Neuronal stem cell (in vitro differentiated cells): ENCODE measurements around the gene NFATC2.

Source experiments
- DNase-seq: peaks from one replicate; pipeline ENCODE4 v3.0.0-alpha.2; 2013; ENCODE audit warnings: low spot score
- H2AFZ ChIP-seq: one replicate; pipeline ENCODE4 v1.6.1; 2013; ENCODE audit warnings: mild to moderate bottlenecking, low read length, inconsistent platforms
- H2AK5ac ChIP-seq: 2 replicates; pipeline ENCODE4 v1.6.1; 2013; ENCODE audit warnings: low read depth, mild to moderate bottlenecking, inconsistent platforms, low read length, moderate library complexity, mixed read lengths
- H2BK120ac ChIP-seq: 2 replicates; pipeline ENCODE4 v1.6.1; 2013; ENCODE audit warnings: low read depth, mild to moderate bottlenecking, inconsistent platforms, low read length, moderate library complexity, mixed read lengths
- H2BK12ac ChIP-seq: one replicate; pipeline ENCODE4 v1.6.1; 2013; ENCODE audit warnings: low read length, inconsistent platforms
- H2BK15ac ChIP-seq: 2 replicates; pipeline ENCODE4 v1.6.1; 2013; ENCODE audit warnings: mild to moderate bottlenecking, low read length, inconsistent platforms, mixed read lengths
- H2BK5ac ChIP-seq: one replicate; pipeline ENCODE4 v1.6.1; 2013; ENCODE audit warnings: inconsistent platforms, mild to moderate bottlenecking, low read length, moderate library complexity
- H3K14ac ChIP-seq: one replicate; pipeline ENCODE4 v1.6.1; 2013; ENCODE audit warnings: low read length, inconsistent platforms
- H3K18ac ChIP-seq: 2 replicates; pipeline ENCODE4 v1.6.1; 2013; ENCODE audit warnings: low read length, inconsistent platforms
- H3K23ac ChIP-seq: 2 replicates; pipeline ENCODE4 v1.6.1; 2013; ENCODE audit warnings: low read depth, mild to moderate bottlenecking, mixed read lengths, low read length, inconsistent platforms; ENCODE audit not compliant: poor library complexity
- H3K27ac ChIP-seq: replicated peaks from 3 replicates; pipeline ENCODE4 v1.5.1; 2013; ENCODE audit warnings: low read length, inconsistent platforms
- H3K27me3 ChIP-seq, 3 experiments: 2 replicates each; pipeline ENCODE4 v1.6.1; 2013; ENCODE audit warnings: low read length in 3 of 3, mild to moderate bottlenecking in 2 of 3, inconsistent platforms in 1 of 3, low read depth in 1 of 3, mixed read lengths in 1 of 3, moderate library complexity in 1 of 3; ENCODE audit not compliant: control insufficient read depth in 3 of 3, insufficient read depth in 3 of 3
- H3K36me3 ChIP-seq, 2 donors: replicated peaks in 1 of 2; 2 replicates each; pipeline ENCODE4 v1.6.1; 2013; ENCODE audit warnings: low read length in 2 of 2; ENCODE audit not compliant: control insufficient read depth in 2 of 2, insufficient read depth in 2 of 2
- H3K4ac ChIP-seq: 2 replicates; pipeline ENCODE4 v1.6.1; 2013; ENCODE audit warnings: inconsistent platforms, mild to moderate bottlenecking, low read length, moderate library complexity
- H3K4me1 ChIP-seq, 2 donors: 1 replicate in 1 of 2; 2 replicates in 1 of 2; pipeline ENCODE4 v1.6.1; 2013; ENCODE audit warnings: low read length in 2 of 2, low read depth in 1 of 2; ENCODE audit not compliant: control insufficient read depth in 2 of 2, insufficient read depth in 1 of 2
- H3K4me2 ChIP-seq: one replicate; pipeline ENCODE4 v1.6.1; 2013; ENCODE audit warnings: mild to moderate bottlenecking, low read length, inconsistent platforms; ENCODE audit not compliant: insufficient read depth, poor library complexity, severe bottlenecking
- H3K4me3 ChIP-seq, 2 donors: 2 replicates each; pipeline ENCODE4 v1.5.1; 2013; ENCODE audit warnings: low read length in 2 of 2, mild to moderate bottlenecking in 2 of 2, inconsistent platforms in 1 of 2, moderate library complexity in 1 of 2
- H3K79me1 ChIP-seq: one replicate; pipeline ENCODE4 v1.6.1; 2013; ENCODE audit warnings: low read depth, mild to moderate bottlenecking, inconsistent platforms, low read length, moderate library complexity
- H3K9ac ChIP-seq: one replicate; pipeline ENCODE4 v1.6.1; 2013; ENCODE audit warnings: mild to moderate bottlenecking, low read depth, low read length, inconsistent platforms; ENCODE audit not compliant: poor library complexity
- H3K9me3 ChIP-seq, 2 donors: replicated peaks in 1 of 2; 2 replicates each; pipeline versions ENCODE3 to v1.6.1; 2013; ENCODE audit warnings: low read length in 2 of 2, mild to moderate bottlenecking in 2 of 2, inconsistent platforms in 1 of 2, low read depth in 1 of 2, mixed read lengths in 1 of 2, moderate library complexity in 1 of 2; ENCODE audit not compliant: control insufficient read depth in 2 of 2, insufficient read depth in 1 of 2
- H4K8ac ChIP-seq: one replicate; pipeline ENCODE4 v1.6.1; 2013; ENCODE audit warnings: low read depth, mild to moderate bottlenecking, inconsistent platforms, low read length, moderate library complexity
- H4K91ac ChIP-seq: one replicate; pipeline ENCODE4 v1.6.1; 2013; ENCODE audit warnings: low read length, low read depth, mild to moderate bottlenecking, inconsistent platforms; ENCODE audit not compliant: poor library complexity
- WGBS, 2 donors: extraction: QIAGEN DNeasy Blood & Tissue Kit; methylation state at CpG; one replicate each; pipeline ENCODE4 v1.1.7; 2013; ENCODE audit warnings: missing lambda C conversion rate in 2 of 2, mixed read lengths in 1 of 2; ENCODE audit not compliant: insufficient read length in 2 of 2, insufficient replicate concordance in 1 of 2; ENCODE audit errors: extremely low coverage in 2 of 2; 5-methylcytosine and 5-hydroxymethylcytosine counted together

Gene NFATC2

DNA sequence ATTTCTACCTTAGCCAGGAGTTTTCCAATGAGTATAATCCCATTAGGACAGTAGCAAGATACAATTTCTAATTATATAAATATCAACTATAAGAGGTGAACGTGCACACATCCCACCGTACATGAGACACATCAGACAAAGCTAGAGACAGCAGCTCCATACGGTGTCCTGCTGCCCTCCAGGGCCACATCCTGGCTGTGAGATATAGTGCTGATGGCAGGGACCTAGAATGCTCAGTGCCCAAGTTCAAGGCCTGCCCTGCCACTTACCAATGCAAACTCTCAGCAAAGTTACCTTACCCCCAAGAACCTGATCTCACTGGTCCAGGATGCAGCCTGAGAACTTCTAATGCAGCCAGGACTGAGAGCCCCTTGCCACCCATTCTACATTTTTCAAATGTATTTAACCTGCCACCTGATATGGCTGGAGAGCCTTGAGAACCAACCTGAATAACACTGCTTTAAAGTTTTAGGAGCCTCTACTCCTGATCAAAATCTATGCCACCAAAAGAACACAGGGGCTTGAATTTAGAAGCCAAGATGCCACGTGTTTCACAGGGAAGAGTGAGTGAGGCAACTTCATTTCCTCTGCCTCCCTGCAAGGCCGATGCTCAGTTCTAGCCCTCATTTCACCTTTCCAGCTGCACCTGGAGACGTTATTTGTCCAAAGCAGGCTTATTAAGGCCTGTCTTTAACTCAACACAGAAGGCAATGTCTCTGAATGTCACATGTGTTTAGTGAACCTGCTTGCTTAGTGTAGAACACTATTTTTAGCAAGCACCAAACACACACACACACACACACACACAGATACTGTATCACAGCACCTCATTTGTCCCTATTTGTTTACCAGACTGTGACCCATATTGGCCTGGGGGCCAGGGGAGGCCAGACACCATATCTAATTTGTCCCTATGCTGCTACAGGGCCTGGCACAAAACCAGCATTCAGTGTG is 6.1 kb downstream of the NFATC2 start:
- Histone ChIP-seq H3K79me1 (no peaks in the 10 kb centered on the region), H3K9me3 (peaks cover 0 to 8% of the 10 kb centered on the region in 2 donors), H3K4me1 (peaks cover 4 to 23% of the 10 kb centered on the region in 2 donors), H2AFZ (no peak overlapping the region), H2BK12ac (no peak overlapping the region), H3K18ac (no peak overlapping the region), H3K4me3 (no peak overlapping the region), H3K27me3 (peaks cover 0 to 2% (median 0%) of the 10 kb centered on the region in 3 experiments), H4K8ac (peak overlapping the region; percentile 53), H2AK5ac (no peak overlapping the region), H4K91ac (no peak overlapping the region), H2BK120ac (no peak overlapping the region), H3K14ac (no peak overlapping the region), H2BK5ac (no peak overlapping the region), H3K23ac (no peak overlapping the region), H3K9ac (no peak overlapping the region), H2BK15ac (no peak overlapping the region), H3K4me2 (no peak overlapping the region), H3K27ac (no peak overlapping the region), H3K4ac (no peak overlapping the region), H3K36me3 (no peaks in the 10 kb centered on the region)
- no peak for DNase-seq
- WGBS, 2 donors: no CpG with 5 or more reads among the region's 6 CpGs

DNA sequence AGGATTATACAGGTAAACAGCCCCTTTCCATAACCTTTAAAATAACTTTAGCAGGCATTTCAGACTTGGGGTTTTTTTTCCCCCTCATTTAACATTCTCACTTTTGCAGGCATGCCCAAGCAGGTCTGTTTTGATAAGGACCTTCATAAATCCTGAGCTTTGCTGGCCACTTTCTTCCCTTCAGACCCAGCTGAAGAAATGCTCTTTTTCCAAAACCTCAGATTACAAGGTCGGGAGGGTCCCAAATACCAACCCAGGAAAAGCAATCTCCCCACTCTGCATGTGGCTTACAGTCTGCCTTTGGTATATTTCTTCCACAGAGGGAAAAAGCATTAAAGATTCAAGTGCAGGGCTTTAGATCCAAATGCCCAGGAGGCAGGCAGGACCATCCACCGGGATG is 6.8 kb downstream of the NFATC2 start:
- Histone ChIP-seq H3K9me3 (peaks cover 0 to 8% of the 10 kb centered on the region in 2 donors), H3K36me3 (no peaks in the 10 kb centered on the region), H4K8ac (no peak overlapping the region), H2BK15ac (no peak overlapping the region), H3K4me2 (no peak overlapping the region), H3K23ac (no peak overlapping the region), H3K27ac (no peak overlapping the region), H3K27me3 (peaks cover 0 to 2% (median 0%) of the 10 kb centered on the region in 3 experiments), H3K9ac (no peak overlapping the region), H2BK120ac (no peak overlapping the region), H2AFZ (no peak overlapping the region), H3K4ac (no peak overlapping the region), H2BK5ac (no peak overlapping the region), H3K4me3 (no peak overlapping the region), H3K4me1 (peaks cover 0 to 18% of the 10 kb centered on the region in 2 donors), H3K79me1 (no peaks in the 10 kb centered on the region), H4K91ac (no peak overlapping the region), H3K14ac (no peak overlapping the region), H2AK5ac (no peak overlapping the region), H3K18ac (no peak overlapping the region), H2BK12ac (no peak overlapping the region)
- DNase-seq: no peak
- WGBS, 2 donors: no CpG with 5 or more reads among the region's 2 CpGs

DNA sequence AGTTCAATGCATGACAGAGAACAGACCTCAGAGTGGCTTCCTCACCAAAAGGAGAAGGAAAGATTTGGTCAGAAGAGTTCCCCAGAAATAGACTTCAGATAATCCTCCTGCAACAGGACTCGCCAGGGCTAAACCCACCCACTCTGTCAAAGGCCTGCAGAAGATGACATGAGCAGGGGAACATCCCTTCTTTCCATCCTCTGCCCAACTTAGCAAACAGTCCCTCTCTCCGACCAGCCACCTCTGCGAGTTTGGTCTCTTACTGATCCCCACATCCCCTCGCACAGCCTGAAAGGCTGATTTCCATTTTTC is 7.5 kb downstream of the NFATC2 start:
- Histone ChIP-seq H3K23ac (no peak overlapping the region), H2BK12ac (no peak overlapping the region), H3K4ac (no peak overlapping the region), H2AFZ (no peak overlapping the region), H3K9me3 (peaks cover 0 to 8% of the 10 kb centered on the region in 2 donors), H2BK5ac (no peak overlapping the region), H2AK5ac (no peak overlapping the region), H3K18ac (no peak overlapping the region), H4K91ac (no peak overlapping the region), H3K4me1 (peaks cover 0 to 18% of the 10 kb centered on the region in 2 donors), H3K36me3 (no peaks in the 10 kb centered on the region), H2BK15ac (no peak overlapping the region), H3K27ac (no peak overlapping the region), H3K14ac (no peak overlapping the region), H2BK120ac (no peak overlapping the region), H3K9ac (no peak overlapping the region), H3K79me1 (no peaks in the 10 kb centered on the region), H3K4me2 (no peak overlapping the region), H3K4me3 (no peak overlapping the region), H3K27me3 (peaks cover 0 to 2% (median 0%) of the 10 kb centered on the region in 3 experiments), H4K8ac (no peak overlapping the region)
- no peak for DNase-seq
- no CpG with 5 or more reads among the region's 4 CpGs for WGBS, 2 donors

DNA sequence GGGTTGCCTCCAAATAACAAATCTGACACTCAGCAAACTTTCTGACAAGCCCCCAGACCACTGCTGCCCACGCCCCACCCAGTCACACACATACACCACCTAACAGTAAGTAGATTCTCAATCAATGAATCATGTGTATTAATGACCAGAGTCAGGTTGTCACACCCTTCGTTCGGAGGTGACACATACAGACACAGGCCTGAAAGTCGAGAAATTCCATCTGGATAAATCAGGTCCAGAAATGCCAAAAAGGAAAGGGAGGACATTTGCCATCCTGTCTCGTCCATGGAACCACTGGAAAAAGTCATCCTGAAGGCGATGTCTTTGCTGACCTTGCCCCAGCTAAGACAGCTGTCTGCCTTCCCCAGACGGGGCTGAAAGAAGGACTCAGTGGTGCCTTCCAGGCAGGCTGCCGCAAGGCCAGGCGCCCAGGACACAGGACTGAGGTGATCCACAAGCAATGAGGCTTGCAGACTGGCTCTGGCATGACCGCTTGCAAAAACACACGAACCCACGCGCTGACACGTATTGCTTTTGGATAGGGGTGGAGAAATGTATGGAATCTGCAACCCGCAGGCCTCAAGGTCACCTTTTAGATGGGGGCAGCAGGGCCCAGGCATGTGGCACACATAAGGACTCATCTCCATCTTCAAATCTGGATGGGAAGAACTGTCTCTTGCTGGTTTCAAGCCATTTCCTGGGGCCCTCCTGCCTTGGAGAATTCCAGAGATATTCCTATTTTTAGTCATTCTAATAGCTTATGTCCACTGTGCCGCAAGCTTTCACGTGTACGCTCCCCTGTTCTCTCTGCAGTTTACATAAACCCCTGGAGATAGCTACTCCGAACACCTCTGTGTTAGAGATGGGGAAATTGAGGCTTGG is 9.0 kb downstream of the NFATC2 start:
- Histone ChIP-seq H3K4ac (no peak overlapping the region), H4K91ac (no peak overlapping the region), H3K23ac (no peak overlapping the region), H3K18ac (no peak overlapping the region), H3K4me2 (no peak overlapping the region), H3K14ac (no peak overlapping the region), H2BK12ac (no peak overlapping the region), H3K4me3 (no peak overlapping the region), H2BK120ac (no peak overlapping the region), H3K9me3 (peaks cover 0 to 8% of the 10 kb centered on the region in 2 donors), H3K36me3 (no peaks in the 10 kb centered on the region), H3K27ac (no peak overlapping the region), H2AFZ (peak overlapping the region; percentile 20), H4K8ac (no peak overlapping the region), H3K27me3 (no peaks in the 10 kb centered on the region), H2BK15ac (no peak overlapping the region), H2AK5ac (no peak overlapping the region), H3K9ac (no peak overlapping the region), H3K79me1 (no peaks in the 10 kb centered on the region), H2BK5ac (no peak overlapping the region), H3K4me1 (peaks cover 0 to 18% of the 10 kb centered on the region in 2 donors)
- no peak for DNase-seq
- no CpG with 5 or more reads among the region's 19 CpGs for WGBS, 2 donors
